HG03196 (cell line): ENCODE data around the gene COL6A2.
"Not testable (repeated sequence)": the region's sequence is repeated elsewhere in the genome, so short reads cannot be mapped to it uniquely, and the experiment has no call there.

Experiments
- ATAC-seq: cut with Tn5 transposase; IDR thresholded peaks from one replicate; pipeline ENCODE4 v1.9.1; 2021; ENCODE audit not compliant: unreplicated experiment

Gene COL6A2

DNA sequence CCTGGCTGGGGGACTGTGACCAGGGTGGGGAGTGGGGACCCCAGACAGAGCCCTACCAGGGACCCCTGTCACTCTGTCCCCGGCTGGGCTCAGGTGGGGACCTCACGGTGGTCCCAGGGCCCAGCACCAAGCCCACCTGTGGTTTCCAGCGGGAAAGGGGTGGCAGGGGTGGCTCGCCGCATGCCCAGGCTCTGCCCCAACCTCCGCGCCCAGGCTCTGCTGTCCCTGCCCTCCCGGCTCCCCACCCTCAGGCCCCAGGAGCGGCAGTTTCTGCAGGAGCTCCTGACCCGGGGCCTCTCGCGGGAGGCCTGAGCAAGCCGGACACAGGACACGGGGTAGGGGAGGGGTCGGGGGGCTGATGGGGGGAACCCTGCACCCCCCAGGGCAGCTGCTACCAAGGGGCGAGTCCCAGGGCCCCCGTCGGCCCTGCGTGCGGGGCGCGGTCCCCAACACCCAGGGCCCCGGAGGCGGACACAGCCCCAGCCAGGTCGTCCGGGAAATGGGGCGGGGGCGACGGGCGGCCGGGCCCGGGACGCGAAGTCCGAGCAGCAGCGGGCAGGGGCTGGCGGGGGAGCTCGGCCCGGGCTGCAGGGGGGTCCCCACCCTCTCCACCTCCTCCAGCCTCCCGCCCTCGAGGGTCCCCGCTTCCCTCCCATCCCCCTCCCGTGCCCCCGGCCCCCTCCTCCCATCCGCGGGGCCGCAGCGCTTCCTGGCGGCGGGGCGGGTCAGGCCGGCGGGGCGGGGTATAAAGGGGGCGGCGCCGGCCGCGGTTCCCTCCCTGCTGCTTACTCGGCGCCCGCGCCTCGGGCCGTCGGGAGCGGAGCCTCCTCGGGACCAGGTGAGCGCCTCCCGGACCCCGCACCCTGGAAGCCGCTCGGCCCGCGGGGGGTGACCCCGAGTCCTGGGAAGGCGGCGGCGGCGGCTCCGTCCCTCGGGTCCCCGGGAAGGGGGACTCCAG lies at the start of gene COL6A2:
Gene COL6A2, plus strand, starts transcription at position 777 of the 958 bp plus-strand sequence.
- ATAC-seq = no peak

- ATAC-seq = no peak
Observed at GRCh38 chr21:46048926-46049889, 48.7 kb upstream of the COL6A2 start.

GRCh38 chr21:46049890-46050667 lies 47.8 kb upstream of the COL6A2 start:
- no peak for ATAC-seq

GRCh38 chr21:46050668-46051378 lies 47.1 kb upstream of the COL6A2 start:
- ATAC-seq = no peak

- no peak for ATAC-seq
Observed at GRCh38 chr21:46051379-46051770, 46.5 kb upstream of the COL6A2 start.

DNA sequence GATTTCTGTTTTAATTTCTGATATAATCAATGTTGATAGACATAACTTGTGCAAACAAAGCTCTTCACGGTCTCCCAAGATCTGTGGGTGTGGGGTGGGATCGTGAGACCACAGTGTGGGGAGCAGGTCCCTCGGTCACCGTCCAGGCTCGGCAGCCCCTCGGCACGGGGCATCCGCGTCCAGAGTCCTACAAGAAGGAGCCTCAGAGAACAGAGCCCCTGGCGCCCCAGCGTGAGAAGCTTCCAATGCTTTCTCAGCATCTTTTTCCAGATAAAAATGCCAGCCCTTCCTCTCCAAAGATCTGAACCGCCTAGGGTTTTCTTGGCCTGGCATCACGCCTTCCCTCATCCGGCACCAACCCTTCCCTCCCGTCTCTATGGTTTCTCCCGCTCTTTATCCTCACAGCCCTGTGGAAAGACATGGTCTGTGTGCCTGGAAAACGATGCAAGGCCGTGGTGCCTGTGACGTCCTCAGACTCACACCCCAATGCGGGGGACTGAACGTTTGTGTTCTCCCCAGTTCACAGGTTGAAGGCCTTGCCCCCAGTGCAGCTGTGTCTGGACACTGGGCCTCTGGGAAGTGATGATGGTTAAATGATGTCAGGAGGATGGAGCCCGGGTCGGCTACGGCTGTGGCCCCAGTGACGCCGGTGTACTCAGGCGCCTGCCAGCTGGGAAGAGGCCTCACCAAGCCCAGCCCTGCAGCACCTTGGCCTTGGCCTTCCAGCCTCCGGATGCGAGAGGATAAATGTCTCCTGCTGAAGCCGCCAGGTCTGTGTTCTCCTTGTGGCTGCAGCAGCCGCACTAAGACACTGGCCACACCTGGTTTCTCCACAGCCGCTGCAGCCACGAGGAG lies 45.9 kb upstream of the COL6A2 start:
- no peak for ATAC-seq

- ATAC-seq = no peak
Observed at GRCh38 chr21:46052703-46053651, 44.9 kb upstream of the COL6A2 start.

GRCh38 chr21:46054031-46054430 lies 43.9 kb upstream of the COL6A2 start:
- no peak for ATAC-seq

GRCh38 chr21:46054451-46054881 lies 43.4 kb upstream of the COL6A2 start:
- ATAC-seq = no peak

GRCh38 chr21:46055863-46056281 lies 42.0 kb upstream of the COL6A2 start:
- ATAC-seq = no peak

- ATAC-seq = no peak
Observed at GRCh38 chr21:46056450-46056903, 41.4 kb upstream of the COL6A2 start.

DNA sequence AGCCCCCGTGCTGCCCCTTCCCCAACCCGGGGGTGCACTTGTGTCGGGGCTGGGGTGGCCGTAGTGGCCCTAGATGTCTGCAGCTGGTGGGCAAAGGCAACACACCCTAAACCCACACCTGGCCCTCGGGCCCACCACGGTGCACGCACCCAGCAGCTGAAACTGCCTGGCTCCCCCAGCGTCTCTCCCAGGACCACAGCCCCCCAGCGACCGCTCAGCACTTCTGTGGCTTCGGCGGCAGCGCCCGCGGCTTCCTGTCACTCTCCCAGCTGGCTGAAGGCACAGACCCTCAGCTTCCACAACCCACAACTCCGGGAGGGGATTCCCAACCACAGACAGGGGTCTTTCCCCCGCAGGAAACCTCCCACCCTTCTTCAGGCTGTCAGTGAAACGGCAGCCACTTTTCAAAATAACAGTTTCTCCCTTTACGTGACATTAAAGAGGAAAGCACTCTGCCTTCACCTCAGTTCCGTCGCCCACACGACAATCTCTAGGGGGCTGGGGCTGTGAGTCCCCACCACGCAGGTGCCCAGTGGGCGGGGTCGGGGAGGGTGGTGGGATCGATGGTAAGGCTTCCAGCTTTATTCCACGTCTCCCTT lies 40.7 kb upstream of the COL6A2 start:
- no peak for ATAC-seq

GRCh38 chr21:46057710-46058241 lies 40.1 kb upstream of the COL6A2 start:
- ATAC-seq = no peak

DNA sequence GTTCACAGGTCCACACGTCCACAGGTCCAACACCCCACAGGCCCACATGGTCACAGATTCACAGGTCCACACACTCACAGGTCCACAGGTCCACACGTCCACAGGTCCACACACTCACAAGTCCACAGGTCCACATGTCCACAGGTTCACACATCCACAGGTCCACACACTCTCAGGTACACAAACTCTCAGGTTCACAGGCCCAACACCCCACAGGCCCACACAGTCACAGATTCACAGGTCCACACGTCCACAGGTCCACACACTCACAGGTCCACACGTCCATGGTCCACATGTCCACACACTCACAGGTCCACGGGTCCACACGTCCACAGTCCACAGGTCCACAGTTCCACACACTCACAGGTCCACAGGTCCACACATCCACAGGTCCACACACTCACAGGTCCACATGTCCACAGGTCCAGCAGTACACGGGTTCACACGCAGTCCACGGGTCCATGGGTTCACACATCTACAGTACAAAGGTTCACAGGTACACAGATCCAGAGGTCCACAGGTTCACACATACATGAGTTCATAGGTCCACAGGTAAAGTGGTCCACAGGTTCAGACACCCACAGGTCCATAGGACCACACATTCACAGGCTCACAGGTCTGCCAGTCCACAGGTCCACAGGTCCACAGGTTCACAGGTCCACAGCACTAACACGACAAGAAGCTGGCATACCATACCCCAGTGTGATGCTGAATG lies 39.3 kb upstream of the COL6A2 start:
- ATAC-seq = no peak

DNA sequence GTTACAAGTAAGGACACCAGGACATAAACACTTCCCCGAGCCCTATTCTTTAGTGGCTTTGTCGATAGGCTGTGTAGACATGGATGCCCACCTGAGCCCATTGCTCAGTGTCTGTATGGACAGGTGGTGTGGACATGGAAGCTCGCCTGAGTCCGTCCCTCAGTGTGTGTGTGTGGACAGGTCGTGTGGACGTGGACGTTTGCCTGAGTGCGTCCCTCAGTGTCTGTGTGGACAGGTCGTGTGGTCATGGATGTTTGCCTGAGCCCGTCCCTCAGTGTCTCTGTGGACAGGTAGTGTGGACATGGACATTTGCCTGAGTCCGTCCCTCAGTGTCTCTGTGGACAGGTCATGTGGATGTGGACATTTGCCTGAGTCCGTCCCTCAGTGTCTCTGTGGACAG lies 38.7 kb upstream of the COL6A2 start:
- no peak for ATAC-seq

DNA sequence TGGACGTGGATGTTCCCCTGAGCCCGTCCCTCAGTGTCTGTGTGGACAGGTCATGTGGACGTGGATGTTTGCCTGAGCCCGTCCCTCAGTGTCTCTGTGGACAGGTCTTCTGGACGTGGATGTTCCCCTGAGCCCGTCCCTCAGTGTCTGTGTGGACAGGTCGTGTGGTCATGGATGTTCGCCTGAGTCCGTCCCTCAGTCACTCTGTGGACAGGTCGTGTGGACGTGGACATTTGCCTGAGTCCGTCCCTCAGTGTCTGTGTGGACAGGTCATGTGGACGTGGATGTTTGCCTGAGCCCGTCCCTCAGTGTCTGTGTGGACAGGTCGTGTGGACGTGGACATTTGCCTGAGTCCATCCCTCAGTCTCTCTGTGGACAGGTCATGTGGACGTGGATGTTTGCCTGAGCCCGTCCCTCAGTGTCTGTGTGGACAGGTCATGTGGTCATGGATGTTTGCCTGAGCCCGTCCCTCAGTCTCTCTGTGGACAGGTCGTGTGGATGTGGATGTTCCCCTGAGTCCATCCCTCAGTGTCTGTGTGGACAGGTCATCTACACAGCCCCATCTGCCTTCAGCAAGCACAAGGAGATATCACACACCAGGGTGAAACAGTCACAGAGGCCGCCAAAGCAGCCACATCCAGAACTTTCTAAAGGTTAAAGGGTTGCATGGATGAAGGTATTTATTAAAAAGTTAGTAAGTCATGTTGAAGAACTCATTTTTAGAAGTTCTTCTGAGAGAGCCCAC lies 38.0 kb upstream of the COL6A2 start:
- ATAC-seq = not testable (repeated sequence)
